GM19193 (cell line): ENCODE data around the gene HIPK4.

ENCODE experiments used
- POLR2A ChIP-seq: IDR thresholded peaks from 4 replicates; pipeline ENCODE4 v1.6.1; 2011; ENCODE audit not compliant: insufficient read depth, insufficient read length; ENCODE audit errors: extremely low read depth

HIPK4 gene

GRCh38 chr19:40339018-40339728 is 50.8 kb downstream of the HIPK4 start:
- TF ChIP-seq POLR2A: no peak

GRCh38 chr19:40337594-40337993 is 52.4 kb downstream of the HIPK4 start:
- TF ChIP-seq POLR2A: no peak

- TF ChIP-seq POLR2A: no peak
These were observed 52.9 kb downstream of the HIPK4 start for GRCh38 chr19:40337107-40337506.

- no peak for TF ChIP-seq POLR2A
These were observed 53.4 kb downstream of the HIPK4 start for GRCh38 chr19:40336601-40336900.

- TF ChIP-seq POLR2A: no peak
These were observed 54.0 kb downstream of the HIPK4 start for GRCh38 chr19:40335855-40336600.

- TF ChIP-seq POLR2A: no peak
These were observed 54.9 kb downstream of the HIPK4 start for GRCh38 chr19:40335101-40335500.

GRCh38 chr19:40332669-40333068 is 57.3 kb downstream of the HIPK4 start:
- TF ChIP-seq POLR2A: no peak

GRCh38 chr19:40331052-40331451 is 58.9 kb downstream of the HIPK4 start:
- TF ChIP-seq POLR2A: no peak
